Ecto neural progenitor cell (in vitro differentiated cells): ENCODE data around the gene MACROH2A2.
A peak's percentile ranks its signal among the peaks of the same experiment; 100 is the strongest.

ENCODE experiments used
- DNase-seq: peaks from one replicate; pipeline ENCODE4 v3.0.0-alpha.2; 2018; ENCODE audit warnings: low spot score

MACROH2A2 gene

GRCh38 chr10:70130878-70131559, 78.4 kb downstream of the MACROH2A2 start:
- no peak for DNase-seq

DNA sequence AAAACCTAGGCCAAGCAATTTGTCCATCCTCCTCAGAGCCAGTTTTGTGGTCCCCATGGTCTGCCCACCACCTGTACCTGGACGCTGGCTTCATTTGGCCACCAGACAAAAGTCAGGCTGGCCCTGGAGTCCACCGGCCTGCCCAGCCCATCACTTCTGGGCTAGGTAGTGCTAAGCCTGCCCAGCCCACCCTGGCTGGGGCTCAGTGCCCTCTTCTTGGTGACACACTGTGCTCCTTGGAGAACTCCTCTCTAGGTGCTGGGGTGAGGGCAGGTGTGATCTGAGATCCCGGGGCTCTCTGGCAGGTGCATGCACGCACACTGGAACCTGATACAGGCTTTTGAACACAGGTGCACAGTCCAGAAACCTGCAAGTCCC, 78.9 kb downstream of the MACROH2A2 start:
- DNase-seq = no peak

DNA sequence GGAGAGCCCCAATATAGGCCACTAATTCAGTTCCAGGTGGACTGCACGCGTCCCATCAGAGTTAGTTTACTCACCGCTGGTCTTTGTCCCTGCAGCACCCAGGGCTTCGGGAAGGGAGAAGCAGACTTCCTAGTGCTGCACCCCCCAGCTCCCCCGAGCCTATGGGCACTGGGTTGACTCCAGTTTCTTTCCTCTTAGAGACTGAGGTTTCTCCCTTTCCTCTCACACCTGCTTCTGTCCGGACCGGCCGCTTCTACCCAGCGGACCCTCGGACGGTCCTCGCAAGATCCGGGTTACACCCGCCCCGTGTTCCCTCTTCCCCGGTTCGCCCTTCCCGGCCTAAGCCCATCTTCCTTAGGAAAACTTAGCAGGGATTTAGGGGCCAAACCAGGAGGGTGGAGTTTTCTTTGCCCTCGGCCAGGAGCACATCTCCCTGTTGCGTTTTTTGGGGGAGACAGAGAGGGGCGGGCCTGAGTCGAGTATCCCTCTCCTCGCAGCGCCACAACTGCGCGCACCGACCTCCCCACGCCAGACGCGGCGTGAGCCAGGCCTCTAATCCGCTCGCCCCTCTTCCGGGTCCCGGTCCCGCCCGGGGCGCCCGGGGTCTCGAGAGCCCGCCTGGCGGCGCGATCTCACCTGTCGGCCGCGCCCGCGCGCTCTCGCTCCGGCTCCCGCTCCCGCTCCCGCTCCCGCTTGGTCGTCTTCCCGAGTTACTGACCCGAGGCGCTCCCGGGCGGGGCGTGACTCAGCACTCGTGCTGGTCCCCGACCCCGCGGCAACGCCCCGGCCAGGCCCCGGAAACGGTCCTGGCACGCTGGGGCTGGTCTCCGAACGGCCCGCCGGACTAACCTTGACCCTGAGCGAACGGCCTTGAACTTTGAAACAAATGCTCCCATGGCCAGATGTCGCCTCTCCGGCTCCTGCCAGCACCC, 79.7 kb downstream of the MACROH2A2 start, which contains the start of gene AIFM2:
AIFM2 (minus strand) TSS at position 728 of the 932 bp plus-strand sequence. CDS start 8,741 bp downstream, outside the sequence.
- peak; percentile 73 for DNase-seq

DNA sequence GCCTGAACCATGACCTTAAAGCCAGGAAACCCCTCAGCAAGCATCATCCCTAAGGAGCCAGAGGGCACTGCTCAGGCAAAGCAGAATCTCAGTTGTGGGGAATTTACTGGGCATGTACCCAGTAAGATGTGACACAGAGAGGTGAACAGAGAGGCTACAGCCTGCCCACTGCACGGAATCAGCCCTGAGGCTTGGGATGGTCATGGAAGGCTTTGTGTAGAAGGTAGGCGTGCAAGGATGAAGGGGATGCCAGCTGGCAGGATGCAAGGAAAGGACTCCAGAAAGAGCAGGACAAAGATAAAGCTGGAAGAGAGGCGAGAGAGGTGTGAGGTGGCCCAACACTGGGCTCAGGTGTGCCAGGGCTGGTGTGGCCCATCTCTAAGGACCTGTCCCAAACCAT, 82.4 kb downstream of the MACROH2A2 start:
- no peak for DNase-seq

- DNase-seq = no peak
Observed at GRCh38 chr10:70135684-70136083, 83.0 kb downstream of the MACROH2A2 start.

DNA sequence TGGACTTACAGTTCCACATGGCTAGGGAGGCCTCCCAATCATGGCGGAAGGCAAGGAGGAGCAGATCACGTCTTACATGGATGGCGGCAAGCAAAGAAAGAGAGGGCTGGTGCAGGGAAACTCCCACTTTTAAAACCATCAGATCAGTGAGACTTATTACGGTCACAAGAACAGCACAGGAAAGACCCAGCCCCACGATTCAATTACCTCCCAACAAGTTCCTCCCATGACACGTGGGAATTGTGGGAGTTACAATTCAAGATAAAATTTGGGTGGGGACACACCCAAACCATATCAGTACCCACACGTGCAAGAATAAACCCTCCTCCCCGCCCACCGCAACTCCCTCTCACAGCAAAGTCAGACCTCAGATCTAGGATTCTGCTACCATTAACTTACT, 84.5 kb downstream of the MACROH2A2 start:
- DNase-seq = no peak

- DNase-seq = no peak
Observed at GRCh38 chr10:70137927-70138883, 85.6 kb downstream of the MACROH2A2 start.

DNA sequence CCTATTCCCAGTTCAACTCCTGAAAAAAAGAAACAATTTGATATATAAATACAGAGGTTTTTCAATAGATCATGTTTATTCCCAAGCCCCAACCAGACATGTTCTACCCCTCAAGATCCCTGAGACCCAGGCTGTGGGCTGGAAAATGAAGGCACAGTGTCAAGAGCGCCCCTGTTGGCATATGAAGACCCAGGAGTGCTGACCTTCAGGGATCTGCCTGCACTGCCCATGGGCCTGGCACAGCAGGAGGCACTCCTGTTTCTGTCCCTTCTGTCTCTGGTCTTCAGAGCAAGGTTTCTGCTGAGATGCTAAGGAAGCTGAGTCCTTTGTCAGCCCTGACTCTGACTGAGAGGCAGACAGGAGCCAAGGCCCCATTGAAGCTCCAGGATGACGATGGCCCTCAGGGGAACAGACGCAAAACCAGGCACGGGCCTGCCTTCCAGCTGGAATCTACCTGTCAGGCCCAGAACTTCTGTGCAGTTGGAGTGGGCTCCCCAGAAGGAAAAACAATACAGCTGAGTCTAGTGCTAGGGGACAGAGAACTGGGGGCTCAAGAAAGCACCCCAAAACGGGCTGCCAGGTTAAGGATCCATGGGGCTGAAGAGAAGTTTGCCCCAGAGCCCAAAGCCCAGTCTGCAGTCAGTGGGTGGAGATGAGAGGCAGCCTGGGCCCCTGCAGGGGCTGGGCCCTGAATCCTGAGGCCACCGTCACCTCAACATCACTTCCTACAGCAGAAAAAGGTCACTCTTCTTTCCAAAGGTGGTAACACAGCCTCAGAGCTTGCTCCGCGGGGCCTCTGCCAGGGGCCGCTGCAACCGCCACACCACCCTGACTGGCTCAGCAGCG, 86.7 kb downstream of the MACROH2A2 start:
- DNase-seq = no peak

DNA sequence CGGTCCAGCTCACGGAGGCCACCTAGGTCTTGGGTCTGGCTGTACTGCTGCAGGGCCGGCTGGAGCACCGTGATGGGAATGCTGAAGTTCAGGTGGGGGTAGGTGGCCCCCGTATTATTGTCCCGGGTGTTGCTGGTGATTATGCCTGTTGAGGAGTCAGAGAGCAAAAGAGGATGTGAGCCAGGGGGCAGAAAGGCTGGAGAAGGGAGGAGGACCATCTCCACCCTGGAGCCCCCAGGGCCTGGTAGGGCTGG, 87.3 kb downstream of the MACROH2A2 start:
- no peak for DNase-seq

DNA sequence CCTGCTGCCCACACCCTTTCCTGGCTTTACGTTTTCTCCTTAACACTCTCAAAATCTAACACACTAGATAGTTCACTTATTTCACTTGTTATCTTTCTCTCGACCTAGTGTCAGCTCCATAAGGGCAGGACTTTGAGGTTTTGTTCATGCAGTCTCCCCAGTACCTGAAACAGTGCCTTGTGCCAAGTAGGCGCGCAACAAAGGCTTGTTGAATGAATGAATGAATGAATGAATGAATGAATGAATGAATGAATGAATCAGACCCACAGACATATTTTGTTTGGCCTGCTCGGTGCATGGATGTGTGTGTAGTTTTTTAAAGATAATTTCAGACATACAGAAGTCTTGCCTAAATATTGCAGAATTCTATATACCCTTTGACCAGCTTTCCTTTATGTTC, 87.7 kb downstream of the MACROH2A2 start:
- no peak for DNase-seq

DNA sequence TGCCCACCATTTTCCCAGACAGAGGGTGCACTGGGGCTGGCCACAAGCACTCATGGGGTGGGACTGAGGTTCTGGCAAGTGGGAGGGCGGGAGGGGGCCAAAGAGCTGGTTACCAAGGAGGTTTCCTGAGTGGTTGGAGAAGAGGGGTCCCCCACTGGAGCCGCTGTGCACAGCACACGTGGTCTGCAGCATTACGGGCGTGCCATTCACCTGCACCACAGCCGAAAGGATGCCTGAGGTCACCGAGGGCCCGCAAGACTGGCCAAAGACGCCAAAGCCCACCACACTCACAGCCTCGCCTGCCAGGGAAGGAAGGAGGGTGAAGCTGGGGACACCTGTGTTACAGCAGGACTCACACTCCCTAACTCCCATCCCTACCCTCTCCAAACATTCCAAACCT, 89.9 kb downstream of the MACROH2A2 start:
- DNase-seq = no peak

- DNase-seq = no peak
Observed at GRCh38 chr10:70144372-70145110, 91.9 kb downstream of the MACROH2A2 start.

DNA sequence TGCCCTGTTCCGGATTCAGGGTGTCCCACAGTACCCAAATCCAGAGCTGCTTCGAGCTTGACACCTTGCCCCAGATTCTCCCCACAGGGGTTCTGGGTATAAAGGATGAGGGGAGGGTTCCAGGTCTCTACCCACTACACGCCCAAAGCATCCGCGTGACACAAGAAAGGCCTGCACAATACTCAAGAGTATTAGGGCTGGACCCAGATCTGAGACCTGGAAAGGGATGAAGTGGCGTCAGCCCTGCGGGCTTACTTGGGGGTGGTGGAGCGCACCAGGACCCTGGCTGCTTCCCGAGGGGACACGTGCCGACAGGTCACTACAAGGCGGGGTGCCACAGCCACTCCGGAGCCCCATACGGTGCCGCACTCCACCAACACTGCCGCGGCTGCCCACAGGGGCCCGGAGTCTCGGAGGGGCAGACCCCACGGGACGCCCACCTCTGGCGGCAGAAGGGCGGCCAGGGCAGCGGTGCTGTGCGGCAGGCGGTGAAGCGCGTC, 92.6 kb downstream of the MACROH2A2 start:
- DNase-seq = no peak

DNA sequence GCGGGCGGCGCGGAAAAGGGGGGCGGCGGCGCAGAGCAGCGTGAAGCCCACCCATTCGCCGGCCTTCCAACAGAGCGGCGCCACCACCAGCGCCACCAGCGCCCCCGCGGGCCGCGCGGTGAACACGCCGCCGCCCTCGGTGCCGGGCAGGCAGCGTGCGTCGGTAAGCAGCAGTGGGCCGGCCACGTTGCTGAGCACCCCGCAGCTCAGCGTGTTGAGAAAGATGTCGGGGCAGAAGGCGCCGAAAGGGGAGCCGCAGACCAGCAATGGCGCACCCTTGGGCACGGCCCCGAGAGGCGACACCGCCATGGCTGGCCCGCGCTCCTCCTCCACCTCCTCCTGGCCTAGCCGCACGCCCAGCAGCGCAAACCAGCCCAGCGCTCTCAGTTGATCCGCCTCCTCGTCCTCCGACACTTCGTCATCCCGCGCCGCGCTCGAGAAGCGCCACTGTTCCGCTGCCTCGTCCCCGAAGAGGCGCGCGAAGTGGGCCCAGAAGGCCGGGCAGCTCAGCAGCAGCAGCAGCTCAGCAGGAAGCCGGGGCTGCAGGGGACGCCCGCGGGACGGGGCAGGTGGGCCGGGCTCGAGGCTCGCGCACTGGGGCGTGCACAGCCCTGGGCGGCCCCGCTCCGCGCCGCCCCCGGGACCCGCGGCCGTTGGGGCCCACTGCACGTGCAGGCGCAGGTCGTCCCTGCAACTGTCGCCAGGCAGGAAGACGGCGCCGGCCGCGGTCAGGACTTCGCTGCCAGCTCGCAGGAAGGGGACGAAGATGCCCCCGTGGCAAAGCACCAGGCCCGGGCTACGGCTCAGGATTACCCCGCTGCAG, 93.2 kb downstream of the MACROH2A2 start:
- peak; percentile 82 for DNase-seq

GRCh38 chr10:70146489-70147258, 94.0 kb downstream of the MACROH2A2 start, which contains the start of gene TYSND1:
Gene TYSND1, minus strand, starts transcription at chr10:70146700. Its CDS starts 114 bp downstream, at chr10:70146586.
- DNase-seq = peak; percentile 98

GRCh38 chr10:70147259-70147625, 94.6 kb downstream of the MACROH2A2 start:
- no peak for DNase-seq

DNA sequence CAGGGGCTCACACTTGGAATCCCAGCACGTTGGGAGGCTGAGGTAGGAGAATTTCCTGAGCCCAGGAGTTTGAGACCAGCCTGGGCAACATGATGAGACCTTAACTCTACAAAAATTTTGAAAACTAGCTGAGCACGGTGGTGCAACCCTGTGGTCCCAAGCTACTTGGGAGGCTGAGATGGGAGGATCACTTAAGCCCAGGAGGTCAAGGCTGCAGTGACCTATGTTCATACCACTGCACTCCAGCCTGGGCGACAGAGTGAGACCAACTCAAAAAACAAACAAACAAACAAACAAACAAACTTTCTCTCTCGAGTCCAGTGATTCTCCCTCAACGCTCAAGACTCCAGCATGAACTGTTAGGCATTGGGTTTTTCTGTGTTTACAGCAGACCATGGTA, 95.9 kb downstream of the MACROH2A2 start:
- DNase-seq = no peak

- no peak for DNase-seq
Observed at GRCh38 chr10:70155255-70155838, 102.7 kb downstream of the MACROH2A2 start.
